Left kidney (tissue), 2 donors: ENCODE measurements around the gene HDAC4. TPM values are rescaled to one million over a fixed set of nuclear protein-coding genes. Genes with fewer than 3 reads are reported as not detected.

ENCODE experiments used
- DNase-seq: peaks from one replicate; pipeline ENCODE4 v3.0.0-alpha.2; 2013
- polyA plus RNA-seq: library from polyadenylated mRNA; unstranded; fragments of 120-200 nt; gene quantifications from one replicate; pipeline ENCODE4 v1.2.1, GENCODE V29; 2013; ENCODE audit not compliant: insufficient read length

The HDAC4 gene
- polyA plus RNA-seq, 1 donor, result 13.3 TPM

DNA sequence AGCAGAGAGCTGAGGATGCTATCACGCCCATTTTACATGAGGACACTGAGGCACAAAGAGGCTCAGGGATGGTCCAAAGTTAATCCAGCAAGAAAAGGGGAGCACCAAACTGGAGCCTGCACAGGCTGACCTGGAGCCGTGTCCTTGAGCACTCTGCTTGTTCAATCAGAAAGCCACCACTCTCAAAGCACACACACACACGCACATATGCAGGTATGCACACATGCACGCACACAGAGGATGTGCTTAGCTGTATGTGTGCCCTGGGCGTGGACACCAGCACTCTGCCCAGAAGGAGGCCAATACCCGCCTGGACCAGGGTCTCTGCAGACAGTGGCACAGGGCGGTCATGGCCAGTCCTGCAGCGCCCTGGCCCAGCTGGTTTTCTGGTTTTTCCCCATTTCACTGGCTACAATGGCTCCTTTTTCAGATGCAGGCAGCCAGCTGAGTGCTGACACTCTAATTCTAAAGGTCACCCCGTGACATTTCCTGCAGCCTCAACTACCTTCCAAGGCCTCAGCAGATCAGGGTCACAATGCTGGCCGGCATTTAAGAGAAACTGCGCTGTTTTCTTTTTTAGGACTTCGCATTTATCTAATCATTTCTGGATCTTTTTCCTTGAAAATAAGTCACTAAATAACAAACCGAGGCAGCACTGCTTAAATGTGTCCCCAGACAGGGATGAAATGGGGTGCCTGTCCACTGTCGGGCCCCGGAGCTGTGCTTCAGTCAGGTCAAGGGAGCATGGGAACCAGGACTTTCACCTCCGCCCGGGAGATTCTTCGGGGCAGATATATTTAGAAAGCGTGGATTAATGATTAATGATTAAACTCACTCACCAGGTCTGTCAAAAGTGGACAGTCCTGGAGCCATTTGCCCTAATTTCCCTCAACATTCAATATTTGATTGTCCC lies 104.5 kb downstream of the HDAC4 start:
- DNase-seq, result no peak

DNA sequence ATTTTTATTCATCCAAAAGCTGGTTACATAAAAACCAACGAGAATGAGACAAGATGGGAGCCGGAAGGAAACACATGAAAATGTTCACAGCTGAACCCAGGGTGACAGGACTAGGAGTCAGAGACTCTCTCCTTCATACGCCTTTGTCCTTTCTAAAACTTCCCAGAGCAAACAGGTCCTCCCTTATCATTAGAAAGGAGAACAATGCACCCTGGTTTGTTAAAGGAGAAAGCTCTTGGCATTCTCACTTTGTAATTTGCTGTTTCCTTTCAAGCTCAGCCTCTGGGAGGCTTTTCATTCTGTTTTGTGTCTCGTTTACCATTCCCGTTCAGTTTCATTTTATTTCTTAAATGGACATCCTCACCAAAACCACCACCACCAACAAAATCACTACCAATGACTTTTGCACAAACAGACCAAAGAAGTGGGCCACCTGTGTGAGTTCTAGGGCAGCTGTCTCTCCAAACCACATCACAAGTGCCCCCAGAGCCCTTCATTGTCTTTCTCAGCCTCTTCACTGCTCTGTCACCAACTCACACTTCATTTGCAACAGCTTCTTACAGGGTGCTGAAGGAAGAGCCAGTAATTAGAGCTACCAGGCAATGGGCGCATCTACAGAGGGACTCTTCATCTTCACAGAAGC lies 105.3 kb downstream of the HDAC4 start:
- DNase-seq, result no peak

DNA sequence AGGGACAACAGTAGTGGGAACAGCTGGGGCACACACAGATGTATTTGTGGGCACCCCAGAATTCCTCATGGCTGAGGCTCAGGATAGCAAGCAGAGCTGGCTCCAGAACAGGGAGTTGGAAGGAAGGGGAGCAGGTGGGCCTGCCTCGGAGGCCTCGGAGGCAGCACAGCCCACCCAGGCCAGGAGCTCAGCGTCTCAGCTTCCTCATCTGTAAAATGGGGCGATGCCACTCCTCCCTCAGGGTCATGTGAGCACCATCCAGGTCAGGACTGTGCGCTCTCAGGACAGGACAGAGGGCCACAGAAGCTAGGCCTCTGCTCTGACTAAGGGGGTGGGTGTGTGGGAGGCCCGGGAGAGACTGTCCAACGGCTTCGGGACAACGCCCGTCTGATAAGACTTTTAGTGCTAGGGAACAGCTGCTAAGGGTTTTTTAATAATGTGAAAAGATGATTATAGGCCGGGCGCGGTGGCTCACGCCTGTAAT lies 106.2 kb downstream of the HDAC4 start:
- no peak for DNase-seq

DNA sequence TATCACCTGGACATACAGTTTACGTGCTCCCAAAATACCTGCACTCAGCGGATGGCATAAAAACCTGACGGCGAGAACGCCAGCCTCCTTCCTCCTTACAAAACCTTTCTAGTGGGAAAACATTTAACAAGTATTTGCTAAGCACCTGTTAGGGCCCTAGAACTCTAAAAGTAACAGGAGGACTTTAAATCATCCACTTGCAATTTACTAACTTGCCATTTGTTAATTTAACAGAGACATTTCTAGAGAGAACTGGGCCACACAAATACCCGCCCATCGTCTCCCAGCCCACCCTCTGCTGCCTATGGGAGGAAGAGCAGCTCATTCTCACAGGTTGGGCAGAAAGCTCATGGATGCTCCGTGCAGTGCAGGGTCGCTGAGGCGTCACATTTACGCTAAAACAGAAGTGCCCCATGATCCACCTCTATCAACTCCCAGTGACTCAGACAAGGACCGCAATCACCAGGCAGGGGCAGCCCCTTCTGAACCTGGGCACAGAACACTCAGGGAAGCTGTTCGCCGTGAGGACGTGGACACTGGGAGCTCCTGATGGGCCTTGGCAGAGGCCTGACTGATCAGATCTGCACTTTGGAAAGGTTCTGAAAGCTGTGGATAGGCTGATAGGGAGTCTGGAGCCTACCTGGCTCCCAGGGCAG lies 106.9 kb downstream of the HDAC4 start:
- DNase-seq, result no peak

DNA sequence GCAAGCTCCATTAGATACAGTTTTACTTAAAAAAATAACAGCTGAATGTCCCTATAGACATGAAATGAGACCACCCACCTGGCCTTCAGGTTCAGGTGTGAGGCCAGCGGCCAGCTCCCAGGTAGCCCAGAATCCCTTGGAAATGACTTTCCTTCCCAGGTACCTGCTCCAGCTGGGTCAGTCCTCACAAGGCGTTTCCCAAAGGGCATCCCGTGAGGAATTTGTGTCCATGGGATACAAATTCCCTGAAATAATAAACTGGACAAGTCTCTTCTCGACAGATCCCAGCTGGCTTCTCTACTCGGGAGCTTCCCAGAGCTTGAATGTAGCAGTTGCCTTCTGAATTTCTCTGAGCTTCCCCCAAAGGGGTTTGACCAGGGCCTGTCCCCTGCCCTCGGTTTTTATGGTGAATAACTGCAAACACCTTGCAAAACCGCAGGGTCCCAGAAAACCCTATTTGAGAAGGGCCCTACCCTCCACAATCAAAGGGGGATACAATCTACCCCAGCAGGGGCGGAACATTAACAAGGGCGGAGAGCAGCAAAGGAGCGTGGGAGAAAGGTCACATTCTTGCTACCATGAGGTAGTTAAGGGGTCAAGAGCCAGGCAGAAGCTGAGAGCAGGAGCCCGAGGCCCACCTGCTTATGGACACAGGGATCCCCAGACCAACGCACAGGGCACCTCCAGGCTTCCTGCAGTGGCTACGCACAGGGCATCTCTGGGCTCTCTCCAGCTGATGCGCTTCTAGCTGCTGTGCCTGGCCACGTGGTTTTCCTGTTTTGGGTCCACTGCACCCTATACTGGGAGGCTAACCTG lies 107.7 kb downstream of the HDAC4 start:
- peak; percentile 58 for DNase-seq

DNA sequence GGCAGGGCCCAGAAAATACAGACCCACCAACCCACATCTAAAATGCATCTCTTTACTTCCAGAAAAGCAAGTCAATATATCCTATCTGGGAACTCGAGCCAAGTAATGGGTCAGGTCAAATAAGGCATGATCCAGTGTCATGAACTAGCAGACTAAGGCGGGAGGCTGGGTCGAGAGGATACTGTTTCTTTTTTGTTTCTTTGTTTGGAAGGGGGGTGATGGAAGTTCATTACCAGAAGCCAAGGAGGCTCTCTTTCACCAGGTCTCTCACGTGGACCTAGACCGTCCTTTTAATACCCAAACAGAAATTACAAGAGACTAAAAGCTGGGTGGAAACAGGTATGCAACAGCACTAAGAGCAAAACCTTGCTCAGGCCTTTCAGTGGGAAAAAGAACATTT lies 108.3 kb downstream of the HDAC4 start:
- no peak for DNase-seq

DNA sequence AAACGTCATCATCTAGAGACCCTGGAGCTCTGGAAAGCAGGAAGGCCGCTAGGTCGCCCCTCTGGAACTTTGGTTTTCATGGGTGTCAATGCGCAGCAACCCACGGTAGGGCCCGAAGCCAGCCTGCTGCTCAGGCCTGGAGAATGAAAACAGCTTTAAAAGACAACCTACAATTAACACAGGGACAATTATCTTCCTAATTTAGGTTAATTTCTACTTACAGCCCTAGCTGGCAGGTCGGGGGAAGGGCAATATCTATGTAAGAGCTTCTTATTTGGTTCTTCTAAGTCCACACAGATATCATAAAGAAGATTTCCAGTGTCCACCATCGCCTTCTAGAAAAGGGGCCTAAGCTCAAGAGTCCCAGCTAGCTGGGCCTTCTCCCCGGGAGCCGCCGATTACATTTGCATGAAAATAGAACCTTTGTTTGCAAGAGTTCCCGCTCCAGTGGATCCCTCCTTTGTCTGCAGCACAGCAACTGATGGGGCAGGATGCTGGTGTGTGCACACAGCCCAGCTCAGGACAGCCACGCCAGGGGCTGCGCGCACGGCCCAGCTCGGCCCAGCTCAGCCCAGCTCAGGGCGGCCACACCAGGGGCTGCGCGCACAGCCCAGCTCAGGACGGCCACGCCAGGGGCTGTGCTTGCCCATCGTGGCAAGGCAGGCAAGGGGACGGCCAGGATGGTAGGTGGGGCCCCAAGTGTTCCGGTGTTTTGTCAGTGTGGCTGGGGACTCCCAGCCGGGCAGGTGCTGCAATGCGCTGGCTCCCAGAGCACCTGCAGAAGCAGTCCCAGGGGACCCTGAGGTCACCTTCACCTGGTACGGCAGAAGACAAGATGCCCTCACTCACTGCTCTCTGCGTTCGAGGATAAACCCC lies 109.1 kb downstream of the HDAC4 start:
- DNase-seq, result no peak

DNA sequence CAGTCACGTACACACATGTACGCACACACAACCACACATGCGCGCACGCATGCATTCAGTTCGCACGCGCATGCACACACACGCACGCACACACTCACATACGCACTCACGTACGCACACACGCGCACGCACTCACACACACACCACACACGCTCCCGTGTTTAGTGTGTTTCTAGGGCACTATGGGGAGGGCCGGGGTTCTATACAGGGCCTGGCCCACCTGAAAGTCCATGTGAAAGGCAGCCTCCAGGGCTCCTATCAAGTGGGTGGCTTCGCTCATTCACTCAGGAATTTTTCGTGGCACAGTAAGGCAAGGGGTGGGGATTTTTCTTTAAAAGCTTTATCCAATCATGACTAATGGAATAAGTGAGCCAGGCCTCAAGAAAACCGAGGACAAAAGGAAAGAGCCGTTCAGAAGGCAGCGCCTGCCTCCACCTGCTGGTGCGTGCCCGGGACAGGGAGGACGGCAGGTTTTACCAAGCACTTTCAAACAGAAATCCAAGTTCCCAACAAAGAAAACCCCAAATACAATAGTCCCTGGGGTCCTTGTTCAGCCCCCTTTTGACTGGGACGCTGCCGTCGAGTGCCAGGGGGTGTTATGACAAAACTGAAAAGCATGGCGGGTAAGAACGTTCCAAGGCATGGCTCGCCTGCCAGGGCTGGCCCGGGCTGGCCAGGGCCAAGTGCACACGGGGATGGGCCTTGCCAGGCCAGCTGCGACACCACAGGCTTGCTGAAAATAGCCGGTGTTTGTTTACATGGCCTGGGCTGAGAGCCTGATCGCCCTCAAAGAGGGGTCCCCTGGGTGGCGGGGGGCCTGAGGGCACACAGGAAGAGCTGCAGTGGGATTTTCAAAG lies 110.0 kb downstream of the HDAC4 start:
- DNase-seq, result no peak

DNA sequence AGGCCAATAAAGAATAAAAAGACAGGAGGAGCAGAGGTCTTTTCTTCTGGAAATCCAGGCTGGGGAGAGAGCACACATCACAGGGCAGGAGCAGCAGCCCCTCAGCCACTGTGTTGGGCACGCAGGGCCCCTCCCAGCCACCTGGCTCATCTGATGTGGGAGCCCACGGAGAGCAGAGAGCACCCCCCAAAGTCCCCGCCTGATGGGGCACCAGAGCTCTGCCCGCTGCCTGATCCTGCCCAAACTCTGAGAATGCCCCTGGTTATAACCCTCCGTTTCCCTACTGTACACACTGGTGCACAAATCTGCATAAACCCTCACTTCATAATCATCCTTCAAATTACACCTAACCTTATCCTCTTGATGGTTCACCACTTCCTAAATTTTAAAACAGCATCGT lies 111.3 kb downstream of the HDAC4 start:
- DNase-seq, result no peak

DNA sequence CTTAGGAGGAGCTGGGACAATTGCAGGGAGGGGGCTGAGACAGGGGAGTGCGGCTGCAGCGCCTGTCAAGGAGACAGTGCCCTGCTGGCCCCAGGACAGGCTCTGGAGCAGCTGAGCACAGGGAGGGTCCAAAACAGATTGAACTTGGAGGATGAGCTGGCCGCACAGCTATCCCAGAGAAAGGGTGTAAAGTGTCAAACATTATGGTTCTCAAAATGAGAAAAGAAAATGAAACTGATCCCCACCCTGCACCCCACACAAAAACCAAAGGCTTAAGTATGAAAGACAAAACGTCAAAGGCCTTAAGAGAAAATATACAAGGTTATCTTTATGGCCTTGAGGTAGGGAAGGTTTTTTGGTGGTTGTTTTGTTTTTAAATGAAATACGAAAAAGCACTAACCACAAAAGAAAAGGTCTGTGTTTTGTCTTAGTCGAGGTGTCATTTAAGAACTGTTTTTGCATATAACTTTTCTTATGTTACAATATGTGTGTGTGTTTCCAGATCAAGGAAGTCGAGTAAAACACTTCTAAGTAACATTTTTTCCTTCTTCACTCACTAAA lies 111.8 kb downstream of the HDAC4 start:
- DNase-seq, result no peak

DNA sequence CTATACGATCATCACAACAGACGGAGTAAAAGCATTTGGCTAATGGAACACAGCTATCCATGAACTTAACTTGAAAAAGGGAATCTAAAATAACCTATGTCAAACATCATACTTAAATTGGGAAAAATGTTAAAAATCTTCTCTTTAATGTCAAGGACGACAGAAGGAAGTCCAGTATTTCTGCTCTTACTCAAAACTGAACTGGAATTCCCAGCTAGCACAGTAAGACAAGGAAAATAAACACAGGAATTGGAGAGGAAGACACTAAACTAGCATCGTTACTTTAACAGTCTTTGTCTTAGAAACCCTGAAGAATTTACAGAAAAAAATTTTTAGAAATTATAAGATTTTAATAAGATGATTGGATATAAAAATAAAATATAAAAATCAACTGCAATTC lies 112.6 kb downstream of the HDAC4 start:
- DNase-seq, result no peak

DNA sequence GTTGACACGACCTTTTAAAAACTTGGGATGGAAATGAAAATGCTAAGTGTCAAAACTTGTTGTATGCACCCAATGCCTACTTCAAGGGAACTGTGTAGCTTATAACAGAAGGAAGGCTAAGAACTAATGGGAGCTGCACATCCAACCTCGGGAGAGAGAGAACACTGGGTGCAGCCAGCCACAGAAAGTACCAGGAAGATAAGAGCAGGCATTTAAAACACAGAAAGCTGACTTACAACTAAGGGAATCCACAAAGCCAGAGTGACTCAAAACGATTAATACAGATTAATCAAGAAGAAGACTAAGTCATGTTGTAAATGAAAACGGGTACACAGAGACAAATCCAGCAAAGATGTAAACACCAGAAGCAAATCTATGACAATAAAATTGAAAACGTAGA lies 113.4 kb downstream of the HDAC4 start:
- DNase-seq, result no peak

DNA sequence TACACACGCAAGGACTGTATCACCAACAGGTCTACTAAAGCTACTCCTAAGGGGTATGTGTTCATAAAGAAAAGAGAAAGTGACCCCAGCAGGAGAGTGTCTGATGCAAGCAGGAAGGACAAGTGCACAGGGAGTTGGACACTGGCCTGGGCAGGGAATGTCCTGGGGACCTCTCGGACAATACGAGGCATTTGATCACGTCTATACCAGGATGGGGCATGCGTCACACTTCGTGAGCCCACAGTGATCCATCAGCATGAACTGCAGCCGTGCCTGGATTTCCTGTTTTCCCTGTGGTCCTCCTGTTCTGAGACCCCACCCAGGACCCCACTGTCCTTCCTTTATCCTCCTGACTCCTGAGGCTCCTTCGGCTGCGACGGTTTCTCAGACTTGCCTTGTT lies 113.9 kb downstream of the HDAC4 start:
- no peak for DNase-seq

DNA sequence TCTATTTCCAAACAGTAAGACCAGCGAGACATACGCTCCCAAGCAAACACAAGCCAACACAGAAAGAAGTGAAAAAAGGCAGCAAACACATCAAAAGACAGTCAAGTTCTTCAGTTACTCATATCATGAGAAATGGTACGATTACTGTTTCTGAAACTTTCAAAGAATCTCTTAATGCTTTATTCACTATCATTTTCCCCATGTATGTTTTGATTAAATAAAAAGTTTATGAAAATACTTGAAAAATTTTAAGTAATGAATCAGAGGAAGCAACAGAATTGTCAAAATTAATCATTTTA lies 114.9 kb downstream of the HDAC4 start:
- no peak for DNase-seq

DNA sequence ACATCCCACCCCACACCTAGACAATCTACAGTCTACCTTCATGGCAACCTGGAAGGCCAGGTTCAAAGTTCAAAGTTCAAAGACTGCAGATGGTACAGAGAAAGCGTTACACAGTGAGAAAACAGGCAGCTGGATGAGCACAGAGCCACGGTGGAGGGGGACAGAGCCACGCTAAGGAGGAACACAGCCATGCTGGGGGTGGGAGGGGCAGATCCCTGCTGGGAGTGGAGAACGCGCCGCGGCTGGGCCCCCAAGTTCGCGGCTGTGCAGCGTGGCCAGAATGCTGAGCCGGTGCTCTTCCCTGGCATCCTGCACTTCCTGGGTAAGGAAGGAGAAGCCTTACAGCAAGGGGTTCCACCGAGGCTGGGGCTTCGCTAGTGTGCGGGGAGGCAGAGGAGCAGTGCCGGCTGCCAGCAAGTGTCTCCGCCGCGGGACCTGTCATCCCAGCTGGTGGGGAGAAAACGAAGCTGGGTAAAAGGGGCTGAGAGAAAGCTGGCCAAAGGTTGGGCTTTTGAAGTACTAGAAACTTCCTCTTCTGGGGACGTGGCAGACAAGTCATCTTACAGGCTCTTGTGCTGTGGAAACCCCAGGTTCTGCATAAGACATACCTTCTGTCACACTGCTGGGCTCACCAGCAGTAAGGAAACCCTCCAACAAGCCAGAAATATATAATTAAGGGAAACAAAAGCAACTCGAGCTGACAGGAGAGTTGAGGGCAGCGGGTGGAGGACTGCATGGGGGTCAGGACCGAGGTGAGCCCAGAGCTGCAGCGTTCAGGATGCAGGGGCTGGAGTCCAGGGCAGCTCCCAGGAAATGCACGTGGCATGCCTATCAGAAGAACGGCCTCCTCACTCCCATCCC lies 115.5 kb downstream of the HDAC4 start:
- no peak for DNase-seq

DNA sequence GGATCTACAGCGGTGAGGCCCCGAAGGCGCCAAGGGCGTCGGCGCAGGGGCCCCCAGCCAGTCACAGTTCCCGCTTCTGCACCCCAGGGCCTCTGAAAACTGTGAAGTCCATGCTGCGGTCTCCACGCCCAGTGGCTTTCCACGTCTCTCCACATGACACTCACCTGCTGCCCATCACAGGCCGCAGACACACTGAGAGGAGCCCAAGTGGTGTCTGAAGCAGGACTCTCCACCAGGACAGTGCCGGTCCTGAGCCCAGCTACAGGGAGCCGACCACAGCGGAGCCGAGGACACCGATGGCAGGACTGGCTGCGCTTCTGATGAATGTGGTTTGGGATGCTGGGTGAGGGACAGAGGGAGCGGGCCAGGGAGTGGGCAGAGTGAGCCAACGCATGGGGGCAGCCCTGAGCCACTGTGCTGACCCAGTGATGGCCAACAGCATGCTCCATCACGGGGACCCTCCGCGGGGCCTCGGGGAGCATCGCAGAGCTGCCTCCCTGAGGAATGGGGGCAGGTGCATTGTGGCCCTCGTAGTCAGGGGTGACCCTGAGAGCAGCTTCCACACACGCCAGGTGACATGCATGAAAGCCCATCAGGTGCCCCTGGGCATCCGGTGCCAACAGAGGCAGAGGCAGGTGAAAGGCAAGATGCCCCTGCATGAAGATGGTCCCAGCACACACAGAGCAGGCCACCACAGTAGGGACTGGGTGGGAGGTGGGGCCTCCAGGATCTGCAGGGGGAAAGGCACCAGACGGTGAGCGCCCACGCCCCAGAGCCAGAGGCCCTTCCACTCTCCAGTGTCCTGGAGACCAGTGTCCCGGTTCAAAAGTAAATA lies 116.6 kb downstream of the HDAC4 start:
- no peak for DNase-seq

DNA sequence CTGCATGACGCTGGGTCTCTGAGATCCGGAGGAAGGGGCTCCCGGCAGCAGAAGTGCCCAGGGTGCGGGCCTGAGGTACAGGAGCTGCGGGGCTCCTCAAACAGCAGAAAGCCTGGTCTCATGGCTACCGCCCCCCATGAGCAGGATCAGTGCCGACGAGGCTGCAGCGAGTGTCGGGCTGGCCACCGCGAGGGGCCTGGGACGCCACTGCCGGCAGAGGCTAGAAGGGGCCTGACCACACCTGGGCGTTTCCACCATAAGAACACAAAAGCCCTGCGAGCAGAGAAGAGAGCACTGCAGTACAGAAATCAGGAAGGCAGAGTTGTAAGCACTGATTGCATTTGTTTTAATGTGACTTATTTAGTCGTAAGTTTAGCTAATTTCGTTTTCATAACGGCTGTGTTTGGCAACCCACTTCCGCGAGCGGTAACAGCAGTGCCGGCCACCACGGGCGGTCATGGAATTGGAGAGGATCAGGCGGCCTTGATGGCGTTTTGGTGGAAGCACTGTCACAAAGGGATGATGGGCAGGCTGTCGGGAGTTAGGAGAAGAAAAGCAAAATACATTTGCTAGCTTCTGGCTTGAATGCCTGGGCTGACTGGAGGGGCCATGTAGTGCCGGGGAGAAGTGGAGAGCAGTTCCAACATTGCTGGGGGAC lies 117.4 kb downstream of the HDAC4 start:
- no peak for DNase-seq
